Retinal pigment epithelial cell (primary cell): Measurements from ENCODE around the gene EIF5A2.
"Not testable (repeated sequence)": the region's sequence is repeated elsewhere in the genome, so short reads cannot be mapped to it uniquely, and the experiment has no call there.

Experiments used
- DNase-seq: peaks from one replicate; pipeline ENCODE4 v3.0.0-alpha.2; 2010; ENCODE audit warnings: low read depth
- H3K4me3 ChIP-seq: 2 replicates; pipeline ENCODE4 v1.5.1; 2011; ENCODE audit warnings: mild to moderate bottlenecking, low read length, control low read depth, moderate library complexity
- TF ChIP-seq, protein P1 (sequence below): conservative IDR thresholded peaks from 2 replicates; pipeline ENCODE4 v1.5.1; 2011; ENCODE audit warnings: low read depth, low read length, control low read depth, inconsistent platforms

The EIF5A2 gene

DNA sequence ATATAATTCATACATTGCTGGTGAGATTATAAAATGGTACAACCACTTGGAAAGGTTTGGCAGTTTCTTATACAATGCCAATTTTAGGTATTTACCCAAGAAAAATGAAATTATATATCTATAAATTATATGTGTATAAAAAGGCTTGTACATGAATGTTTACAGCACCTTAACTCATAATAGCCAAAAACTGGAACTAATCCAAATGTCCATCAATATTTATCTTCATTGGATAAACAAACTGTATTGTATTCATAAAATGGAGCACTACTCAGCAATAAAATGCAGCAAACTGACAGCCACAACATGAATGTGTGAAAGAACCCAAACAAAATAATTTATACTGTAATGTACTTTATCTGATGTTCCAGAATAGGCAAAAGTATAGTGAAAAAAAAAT lies 33.6 kb upstream of the EIF5A2 start:
- TF ChIP-seq, protein P1, sequence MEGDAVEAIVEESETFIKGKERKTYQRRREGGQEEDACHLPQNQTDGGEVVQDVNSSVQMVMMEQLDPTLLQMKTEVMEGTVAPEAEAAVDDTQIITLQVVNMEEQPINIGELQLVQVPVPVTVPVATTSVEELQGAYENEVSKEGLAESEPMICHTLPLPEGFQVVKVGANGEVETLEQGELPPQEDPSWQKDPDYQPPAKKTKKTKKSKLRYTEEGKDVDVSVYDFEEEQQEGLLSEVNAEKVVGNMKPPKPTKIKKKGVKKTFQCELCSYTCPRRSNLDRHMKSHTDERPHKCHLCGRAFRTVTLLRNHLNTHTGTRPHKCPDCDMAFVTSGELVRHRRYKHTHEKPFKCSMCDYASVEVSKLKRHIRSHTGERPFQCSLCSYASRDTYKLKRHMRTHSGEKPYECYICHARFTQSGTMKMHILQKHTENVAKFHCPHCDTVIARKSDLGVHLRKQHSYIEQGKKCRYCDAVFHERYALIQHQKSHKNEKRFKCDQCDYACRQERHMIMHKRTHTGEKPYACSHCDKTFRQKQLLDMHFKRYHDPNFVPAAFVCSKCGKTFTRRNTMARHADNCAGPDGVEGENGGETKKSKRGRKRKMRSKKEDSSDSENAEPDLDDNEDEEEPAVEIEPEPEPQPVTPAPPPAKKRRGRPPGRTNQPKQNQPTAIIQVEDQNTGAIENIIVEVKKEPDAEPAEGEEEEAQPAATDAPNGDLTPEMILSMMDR, result no peak
- no peak for DNase-seq

DNA sequence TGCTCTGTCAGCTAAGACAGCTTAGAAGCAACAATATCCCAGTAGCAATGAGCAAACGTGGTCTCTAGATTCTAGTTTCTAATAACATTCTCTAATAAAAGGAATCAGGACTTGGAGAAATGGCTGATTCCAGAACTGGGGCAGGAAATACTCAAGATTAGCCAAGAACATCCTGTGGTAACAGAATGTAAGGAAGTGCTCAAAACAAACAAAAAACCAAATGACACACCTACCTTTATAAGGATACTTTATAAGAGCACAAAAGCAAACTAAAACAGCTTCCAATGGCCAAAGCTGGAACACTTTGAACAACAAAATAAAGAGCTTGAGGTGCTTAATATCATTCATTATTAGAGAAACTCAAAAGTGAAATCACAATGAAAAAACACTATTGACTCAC lies 33.1 kb upstream of the EIF5A2 start:
- TF ChIP-seq, protein P1, result no peak
- DNase-seq, result no peak
- H3K4me3 ChIP-seq, result no peak overlapping the region

More for the DNA sequence above, 33.6 kb upstream of the EIF5A2 start:
- H3K4me3 ChIP-seq, result no peak overlapping the region

GRCh38 chr3:170933039-170933438 lies 24.6 kb upstream of the EIF5A2 start:
- H3K4me3 ChIP-seq, DNase-seq: not testable (repeated sequence)

DNA sequence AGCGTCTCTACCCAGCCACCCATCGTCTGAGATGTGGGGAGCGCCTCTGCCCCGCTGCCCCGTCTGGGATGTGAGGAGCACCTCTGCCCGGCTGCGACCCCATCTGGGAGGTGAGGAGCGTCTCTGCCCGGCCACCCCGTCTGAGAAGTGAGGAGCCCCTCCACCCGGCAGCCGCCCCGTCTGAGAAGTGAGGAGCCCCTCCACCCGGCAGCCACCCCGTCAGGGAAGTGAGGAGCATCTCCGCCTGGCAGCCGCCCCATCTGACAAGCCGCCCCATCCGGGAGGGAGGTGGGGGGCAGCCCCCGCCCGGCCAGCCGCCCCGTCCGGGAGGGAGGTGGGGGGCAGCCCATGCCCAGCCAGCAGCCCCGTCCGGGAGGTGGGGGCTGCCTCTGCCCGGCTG lies 15.1 kb upstream of the EIF5A2 start:
- H3K4me3 ChIP-seq, DNase-seq: not testable (repeated sequence)

DNA sequence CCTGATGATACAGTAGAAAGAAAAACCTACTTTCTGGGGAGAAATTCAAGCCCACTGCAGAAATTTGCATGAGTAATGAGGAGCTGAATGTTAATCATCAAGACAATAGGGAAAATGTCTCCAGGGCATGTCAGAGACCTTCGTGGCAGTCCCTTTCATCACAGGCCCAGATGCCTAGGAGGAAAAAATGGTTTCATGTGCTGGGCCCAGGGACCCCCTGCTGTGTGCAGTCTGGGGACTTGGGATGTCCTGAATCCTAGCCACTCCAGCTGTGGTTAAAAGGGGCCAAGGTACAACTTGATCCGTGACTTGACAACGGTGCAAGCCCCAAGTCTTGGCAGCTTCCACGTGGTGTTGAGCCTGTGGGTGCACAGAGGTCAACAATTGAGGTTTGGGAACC lies 10.3 kb upstream of the EIF5A2 start:
- H3K4me3 ChIP-seq, result no peak overlapping the region
- DNase-seq, result no peak
- TF ChIP-seq, protein P1, result no peak

GRCh38 chr3:170914690-170915089 lies 6.3 kb upstream of the EIF5A2 start:
- DNase-seq, result no peak
- TF ChIP-seq, protein P1, result no peak
- no peak overlapping the region for H3K4me3 ChIP-seq

GRCh38 chr3:170914212-170914611 lies 5.8 kb upstream of the EIF5A2 start:
- TF ChIP-seq, protein P1, result no peak
- DNase-seq, result no peak
- H3K4me3 ChIP-seq, result no peak overlapping the region

- no peak for DNase-seq
- TF ChIP-seq, protein P1, result no peak
- no peak overlapping the region for H3K4me3 ChIP-seq
Observed at GRCh38 chr3:170911051-170911450, 2.6 kb upstream of the EIF5A2 start.
